Activated CD4-positive, alpha-beta T cell treated with anti-CD3 and anti-CD28 coated beads for 36 hours (primary cell): ENCODE measurements around the gene RBM20. TPM values are rescaled to one million over a fixed set of nuclear protein-coding genes. Genes with fewer than 3 reads are reported as not detected.
A peak's percentile ranks its signal among the peaks of the same experiment; 100 is the strongest.

Experiments
- ATAC-seq: fragments of 200-7000 bp; cut with Tn5 transposase; one replicate; pipeline ENCODE4 v1.10.0; 2021; ENCODE audit warnings: mild to moderate bottlenecking, moderate library complexity
- CTCF ChIA-PET: fragments of 350-600 bp; sonication (Branson Sonifier 250); formaldehyde crosslinking; loops from one replicate; lab custom pipeline; 2021; ENCODE audit warnings: antibody characterized with exemption; lab: Charles Lee
- POLR2A ChIA-PET: fragments of 350-600 bp; sonication (Branson Sonifier 250); formaldehyde crosslinking; loops from one replicate; lab custom pipeline; 2021; ENCODE audit warnings: antibody characterized with exemption, inconsistent platforms; lab: Charles Lee
- DNase-seq: peaks from one replicate; pipeline ENCODE4 v3.0.0-alpha.2; 2020
- H3K27ac Mint-ChIP-seq: one replicate; pipeline ENCODE4 v1.8.0; 2021; ENCODE audit warnings: mixed read lengths
- H3K27me3 Mint-ChIP-seq: one replicate; pipeline ENCODE4 v1.8.0; 2021; ENCODE audit warnings: mixed read lengths
- H3K36me3 Mint-ChIP-seq: one replicate; pipeline ENCODE4 v1.8.0; 2021; ENCODE audit warnings: low read depth, mixed read lengths
- H3K4me1 Mint-ChIP-seq: one replicate; pipeline ENCODE4 v1.8.0; 2021; ENCODE audit warnings: mixed read lengths
- H3K4me3 Mint-ChIP-seq: one replicate; pipeline ENCODE4 v1.8.0; 2021; ENCODE audit warnings: mild to moderate bottlenecking, moderate library complexity, mixed read lengths
- H3K9me3 Mint-ChIP-seq: one replicate; pipeline ENCODE4 v1.8.0; 2021; ENCODE audit warnings: low read depth, mixed read lengths
- intact Hi-C, 2 experiments: fragments of 100-400 bp; cut with DNase I in 1 of 2; cut with micrococcal nuclease in 1 of 2; formaldehyde crosslinking; loops; one replicate each; pipeline versions ENCODE4 v1.14.2 to v1.15.1; 2022 to 2024; cut with DNase I, micrococcal nuclease
- total RNA-seq, 2 experiments: library from RNA; stranded (reverse); gene quantifications; one replicate each; pipeline ENCODE4 v1.2.3, GENCODE V29; 2021

The RBM20 gene
- total RNA-seq, 2 experiments from 2014 or later = 0.05 to 0.40 TPM

DNA sequence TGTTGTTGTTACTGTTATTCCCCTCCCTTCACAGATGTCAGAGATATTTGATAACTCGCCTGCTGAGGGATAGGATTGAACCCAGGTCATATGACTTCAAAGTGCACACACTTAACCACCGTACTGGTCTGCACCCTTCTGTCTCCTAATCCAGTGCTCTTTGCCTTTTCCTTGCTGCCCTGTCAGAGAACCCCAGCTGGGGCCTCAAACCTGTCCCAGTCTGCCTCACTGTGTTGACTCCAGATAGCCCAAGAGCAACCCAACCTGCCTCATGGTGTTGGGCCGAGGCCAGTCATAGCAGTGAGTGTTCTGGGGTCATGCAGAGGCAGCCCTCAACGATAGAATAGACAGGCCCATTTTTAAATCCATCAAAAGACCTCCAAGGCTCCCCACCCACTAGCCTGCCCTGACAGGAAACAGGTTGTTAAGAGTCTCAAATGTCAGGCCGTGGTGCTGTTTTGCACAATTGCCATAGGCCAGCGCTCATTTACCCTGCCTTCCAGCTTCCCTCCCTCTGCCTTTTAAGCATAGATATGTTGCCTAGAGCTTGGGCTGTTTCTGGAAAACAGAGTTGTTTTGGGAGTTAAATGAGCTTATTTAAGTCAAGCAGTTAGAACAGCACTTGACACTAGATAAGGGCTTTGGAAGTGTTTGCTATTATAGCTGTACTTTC, 190.6 kb downstream of the RBM20 start:
- peaks cover 35% of the 10 kb centered on the region for H3K4me1 Mint-ChIP-seq
- DNase-seq = peak; percentile 30
- peak; percentile 67 for ATAC-seq
- ChIA-PET POLR2A (interaction anchor here (1.0 kb wide), 1 partner anchor 18 kb away, joined by 3 read pairs; no protein-coding TSS in a partner anchor), CTCF (interaction anchor here (0.6 to 1.9 kb wide), 5 partner anchors 31 to 224 kb away, joined by 3 to 4 read pairs (median 4); no protein-coding TSS in a partner anchor)
- H3K27me3 Mint-ChIP-seq = no peaks in the 10 kb centered on the region
- H3K27ac Mint-ChIP-seq = peak overlapping the region; percentile 67
- no peak overlapping the region for H3K4me3 Mint-ChIP-seq
- H3K9me3 Mint-ChIP-seq = no peaks in the 10 kb centered on the region
- H3K36me3 Mint-ChIP-seq = no peaks in the 10 kb centered on the region
- intact Hi-C loops = no loop called here

DNA sequence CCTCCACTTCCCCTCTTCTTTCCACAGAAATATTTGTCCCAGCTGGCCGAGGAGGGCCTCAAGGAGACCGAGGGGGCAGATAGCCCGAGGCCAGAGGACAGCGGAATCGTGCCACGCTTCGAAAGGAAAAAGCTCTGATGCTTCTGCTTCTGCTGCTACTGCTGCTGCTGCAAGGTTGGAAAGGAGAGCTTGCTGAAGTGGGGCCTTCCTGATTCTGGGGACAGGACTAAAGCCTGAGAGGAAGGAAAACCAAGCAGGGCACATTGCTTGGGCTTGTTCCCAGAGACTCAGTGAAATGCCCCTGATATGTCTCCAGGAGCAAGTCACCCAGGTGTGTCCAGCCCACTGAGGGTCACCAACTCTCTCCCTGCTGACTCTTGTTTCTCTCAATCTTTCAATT, 191.7 kb downstream of the RBM20 start:
- intact Hi-C loops = no loop called here
- DNase-seq (no peak), ATAC-seq (no peak)
- Mint-ChIP-seq H3K9me3 (no peaks in the 10 kb centered on the region), H3K27me3 (no peaks in the 10 kb centered on the region), H3K27ac (peak overlapping the region; percentile 6), H3K4me1 (peaks cover 35% of the 10 kb centered on the region), H3K4me3 (no peak overlapping the region), H3K36me3 (no peaks in the 10 kb centered on the region)
- POLR2A ChIA-PET = interaction anchor here (1.0 kb wide), 1 partner anchor 19 kb away, joined by 3 read pairs; no protein-coding TSS in a partner anchor
- CTCF ChIA-PET = interaction anchor here (0.9 to 1.7 kb wide), 4 partner anchors 22 to 496 kb away, joined by 3 to 10 read pairs (median 4); no protein-coding TSS in a partner anchor

DNA sequence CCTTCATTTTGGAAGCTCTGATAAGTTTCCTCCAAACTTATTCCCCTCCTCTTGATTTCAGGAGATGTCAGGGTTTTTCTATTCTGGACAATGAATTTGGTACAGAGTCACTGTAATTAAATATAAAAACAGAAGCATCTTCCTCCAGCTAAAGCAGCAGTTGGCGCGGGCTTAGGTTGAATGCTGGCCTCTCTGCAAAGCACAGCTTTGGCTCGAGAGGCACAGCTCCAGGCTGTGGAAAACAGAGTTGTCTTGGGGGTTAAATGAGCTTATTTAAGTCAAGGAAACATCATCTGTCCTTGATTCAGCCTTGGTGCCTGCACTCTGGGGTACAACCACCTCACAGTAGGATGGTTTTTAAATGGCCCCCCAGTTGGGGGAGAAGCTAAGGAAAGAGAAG, 192.6 kb downstream of the RBM20 start:
- ChIA-PET POLR2A (interaction anchor here (0.6 to 0.7 kb wide), 2 partner anchors 89 to 173 kb away, joined by 4 to 5 read pairs; no protein-coding TSS in a partner anchor), CTCF (interaction anchor here (0.9 to 1.7 kb wide), 6 partner anchors 9 to 497 kb away, joined by 3 to 10 read pairs (median 4); no protein-coding TSS in a partner anchor)
- H3K27me3 Mint-ChIP-seq = no peaks in the 10 kb centered on the region
- H3K36me3 Mint-ChIP-seq = no peaks in the 10 kb centered on the region
- ATAC-seq (no peak), DNase-seq (no peak)
- intact Hi-C loops = no loop called here
- peaks cover 37% of the 10 kb centered on the region for H3K4me1 Mint-ChIP-seq
- H3K9me3 Mint-ChIP-seq = no peaks in the 10 kb centered on the region
- H3K4me3 Mint-ChIP-seq = no peak overlapping the region
- no peak overlapping the region for H3K27ac Mint-ChIP-seq

DNA sequence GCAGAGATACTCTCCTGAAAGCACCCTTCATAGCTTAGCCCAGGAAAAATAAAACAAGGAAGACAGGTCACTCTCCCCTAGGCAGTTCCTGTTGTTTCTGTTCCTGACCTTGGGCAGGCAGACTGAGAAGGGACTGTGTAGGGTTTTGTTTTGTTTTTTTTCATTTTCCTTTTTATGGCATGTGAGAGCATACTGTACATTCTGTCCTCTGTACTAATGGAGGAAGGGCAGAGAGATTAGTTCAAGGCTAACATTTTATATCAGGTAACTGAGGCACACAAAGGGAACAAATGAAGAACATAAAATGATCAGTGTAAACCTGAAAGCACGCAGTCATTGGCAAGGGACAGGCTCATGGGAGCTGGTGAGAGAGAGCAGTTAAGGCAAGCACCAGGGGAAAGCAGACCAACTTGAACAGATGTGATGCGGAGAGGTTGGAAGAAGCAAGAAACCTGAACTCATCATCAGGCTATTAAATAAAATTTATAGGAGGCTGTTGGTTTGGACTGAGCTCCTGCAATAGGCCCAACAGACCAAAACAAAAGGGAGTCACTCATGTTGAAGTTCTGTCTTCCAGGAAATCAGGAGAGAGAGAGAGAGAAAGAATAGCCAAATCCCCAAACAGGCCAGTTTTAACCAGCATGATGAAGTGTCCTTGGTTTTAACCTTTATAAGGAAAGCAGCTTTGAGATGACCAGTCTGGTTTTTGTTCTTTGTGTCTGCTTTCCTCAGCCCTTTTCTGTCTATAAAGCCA, 193.5 kb downstream of the RBM20 start:
- Mint-ChIP-seq H3K27me3 (no peaks in the 10 kb centered on the region), H3K9me3 (no peaks in the 10 kb centered on the region), H3K4me1 (peaks cover 44% of the 10 kb centered on the region), H3K4me3 (no peak overlapping the region), H3K27ac (no peak overlapping the region), H3K36me3 (no peaks in the 10 kb centered on the region)
- intact Hi-C loops = no loop called here
- ChIA-PET CTCF (interaction anchor here (0.9 to 1.1 kb wide), 2 partner anchors 10 to 91 kb away, joined by 3 read pairs; no protein-coding TSS in a partner anchor), POLR2A (interaction anchor here (0.5 kb wide), 1 partner anchor 66 kb away, joined by 3 read pairs; no protein-coding TSS in a partner anchor)
- DNase-seq = no peak
- no peak for ATAC-seq

DNA sequence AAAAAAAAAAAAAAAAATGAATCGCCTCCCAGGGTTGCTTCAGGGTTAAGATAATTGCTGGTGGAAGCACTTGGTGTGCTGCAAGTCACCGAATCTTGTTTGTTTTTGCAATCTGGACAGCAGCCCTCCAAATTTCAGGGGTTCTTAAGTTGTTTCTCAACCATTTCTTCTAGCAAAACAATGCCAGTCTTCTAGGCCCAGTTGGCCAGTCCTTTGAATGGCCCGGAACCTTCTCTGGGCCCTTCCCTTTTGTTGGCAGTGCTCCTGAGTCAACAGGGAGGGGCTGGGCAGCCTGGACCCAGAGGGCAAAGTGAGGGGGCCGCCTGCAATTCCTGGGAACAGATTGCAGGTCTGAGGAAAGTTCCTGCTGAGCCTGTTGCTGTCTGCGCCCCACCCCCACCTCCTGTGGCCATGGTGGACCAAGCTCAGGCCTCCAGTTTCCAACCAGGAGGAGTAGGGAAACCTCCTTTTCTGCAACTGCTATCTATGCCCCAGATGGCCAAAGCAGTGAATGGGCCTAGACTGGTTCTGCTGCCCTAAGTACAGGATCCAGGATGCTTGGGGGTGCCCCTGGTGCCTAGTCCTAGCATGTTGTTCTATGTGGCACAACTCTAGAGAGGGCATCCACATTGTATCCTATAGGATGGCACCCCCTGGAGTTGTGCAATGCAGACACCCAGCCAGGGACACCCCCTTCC, 196.2 kb downstream of the RBM20 start:
- POLR2A ChIA-PET = interaction anchor here (0.6 kb wide), 1 partner anchor 144 kb away, joined by 3 read pairs; no protein-coding TSS in a partner anchor
- H3K9me3 Mint-ChIP-seq = no peaks in the 10 kb centered on the region
- intact Hi-C loops = no loop called here
- peaks cover 51% of the 10 kb centered on the region for H3K4me1 Mint-ChIP-seq
- CTCF ChIA-PET = no interaction called here
- H3K4me3 Mint-ChIP-seq = no peak overlapping the region
- ATAC-seq = no peak
- H3K36me3 Mint-ChIP-seq = no peaks in the 10 kb centered on the region
- H3K27ac Mint-ChIP-seq = no peak overlapping the region
- H3K27me3 Mint-ChIP-seq = no peaks in the 10 kb centered on the region
- no peak for DNase-seq

DNA sequence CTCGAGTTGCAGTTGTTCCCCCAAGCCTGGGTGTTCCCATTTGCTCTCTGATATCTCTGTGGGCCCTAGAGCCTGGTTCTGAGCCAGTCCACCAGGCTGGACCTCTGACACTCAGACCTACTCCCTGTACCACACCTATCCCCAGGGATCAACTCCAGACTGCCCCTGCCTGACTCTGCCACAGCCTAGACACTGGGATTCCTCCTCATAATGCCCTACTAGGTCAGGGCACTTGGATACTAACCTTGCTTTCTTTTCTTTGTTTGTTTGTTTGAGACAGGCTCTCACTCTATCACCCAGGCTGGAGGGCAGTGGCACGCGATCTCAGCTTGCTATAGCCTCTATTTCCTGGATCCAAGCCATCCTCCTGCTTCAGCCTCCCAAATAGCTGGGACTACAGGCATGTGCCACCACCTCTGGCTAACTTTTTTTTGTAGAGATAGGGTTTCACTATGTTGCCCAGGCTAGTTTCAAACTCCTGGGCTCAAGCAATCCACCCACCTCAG, 196.8 kb downstream of the RBM20 start:
- intact Hi-C loops = no loop called here
- Mint-ChIP-seq H3K36me3 (no peaks in the 10 kb centered on the region), H3K27ac (no peak overlapping the region), H3K4me1 (peaks cover 47% of the 10 kb centered on the region), H3K9me3 (no peaks in the 10 kb centered on the region), H3K4me3 (no peak overlapping the region), H3K27me3 (no peaks in the 10 kb centered on the region)
- ATAC-seq = no peak
- DNase-seq = no peak
- ChIA-PET POLR2A (no interaction called here), CTCF (interaction anchor here (2.8 kb wide), 1 partner anchor 17 kb away, joined by 11 read pairs; no protein-coding TSS in a partner anchor)

DNA sequence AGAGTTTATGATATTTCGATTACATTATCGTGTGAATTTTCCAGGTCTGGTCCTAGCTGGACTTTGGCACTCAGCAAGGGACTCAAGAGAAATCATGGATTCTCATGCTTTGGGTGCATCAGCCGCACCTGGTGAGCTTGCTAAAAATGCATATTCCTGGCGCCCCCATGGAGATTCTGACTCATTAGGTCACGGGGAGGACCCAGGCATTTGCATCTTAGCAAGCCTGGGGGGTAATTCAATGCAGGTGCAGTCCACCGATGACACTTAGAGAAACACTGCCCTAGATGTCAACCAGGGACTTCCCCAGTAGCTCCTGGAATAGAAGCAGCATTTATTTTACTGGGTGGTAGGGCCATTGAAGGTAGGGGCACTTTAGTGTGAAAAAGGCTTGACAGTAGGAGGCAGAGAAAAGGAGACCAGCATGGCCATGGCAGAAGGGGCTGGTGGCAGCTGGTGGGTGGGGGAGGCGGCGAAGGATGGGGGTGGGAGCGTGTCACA, 197.7 kb downstream of the RBM20 start:
- intact Hi-C loops = no loop called here
- Mint-ChIP-seq H3K9me3 (no peaks in the 10 kb centered on the region), H3K27me3 (no peaks in the 10 kb centered on the region), H3K4me3 (no peak overlapping the region), H3K4me1 (peaks cover 43% of the 10 kb centered on the region), H3K36me3 (no peaks in the 10 kb centered on the region), H3K27ac (peak overlapping the region; percentile 11)
- ChIA-PET CTCF (interaction anchor here (0.6 to 2.8 kb wide), 3 partner anchors 17 to 520 kb away, joined by 3 to 11 read pairs (median 3); no protein-coding TSS in a partner anchor), POLR2A (no interaction called here)
- DNase-seq (peak; percentile 57), ATAC-seq (peak; percentile 57)

DNA sequence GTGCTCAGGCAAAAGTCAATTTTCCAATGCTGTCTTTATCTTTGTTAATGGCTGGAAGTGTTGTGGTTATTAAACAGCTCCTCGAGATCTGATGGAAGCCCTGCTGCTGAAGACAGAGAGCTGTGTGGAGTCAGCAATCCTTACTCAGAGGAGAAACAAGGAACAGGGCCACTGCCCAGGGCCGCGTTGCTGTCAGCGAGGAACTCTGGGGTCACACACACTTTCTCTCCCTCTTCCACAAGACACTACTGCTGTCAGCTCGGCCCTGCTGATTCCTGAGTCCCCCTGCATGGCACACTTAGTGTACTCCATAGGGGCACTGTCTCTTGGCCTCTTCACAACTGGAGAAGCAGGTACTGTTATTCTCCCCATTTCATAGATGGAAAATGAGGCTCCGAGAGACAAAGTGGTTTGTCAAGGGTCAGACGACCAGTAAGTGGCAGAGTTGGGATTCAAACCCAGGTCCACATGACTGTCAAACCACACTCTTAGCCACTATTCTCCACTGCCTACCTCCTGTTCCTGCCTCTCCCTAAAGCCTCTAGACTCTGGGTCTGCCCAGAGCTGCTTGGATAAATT, 198.3 kb downstream of the RBM20 start:
- no peak for DNase-seq
- Mint-ChIP-seq H3K9me3 (no peaks in the 10 kb centered on the region), H3K36me3 (no peaks in the 10 kb centered on the region), H3K4me3 (no peak overlapping the region), H3K27ac (no peak overlapping the region), H3K27me3 (no peaks in the 10 kb centered on the region), H3K4me1 (peaks cover 37% of the 10 kb centered on the region)
- POLR2A ChIA-PET = no interaction called here
- peak; percentile 3 for ATAC-seq
- CTCF ChIA-PET = interaction anchor here (0.7 to 2.8 kb wide), 4 partner anchors 10 to 51 kb away, joined by 3 to 11 read pairs (median 4); no protein-coding TSS in a partner anchor
- intact Hi-C loops = no loop called here

DNA sequence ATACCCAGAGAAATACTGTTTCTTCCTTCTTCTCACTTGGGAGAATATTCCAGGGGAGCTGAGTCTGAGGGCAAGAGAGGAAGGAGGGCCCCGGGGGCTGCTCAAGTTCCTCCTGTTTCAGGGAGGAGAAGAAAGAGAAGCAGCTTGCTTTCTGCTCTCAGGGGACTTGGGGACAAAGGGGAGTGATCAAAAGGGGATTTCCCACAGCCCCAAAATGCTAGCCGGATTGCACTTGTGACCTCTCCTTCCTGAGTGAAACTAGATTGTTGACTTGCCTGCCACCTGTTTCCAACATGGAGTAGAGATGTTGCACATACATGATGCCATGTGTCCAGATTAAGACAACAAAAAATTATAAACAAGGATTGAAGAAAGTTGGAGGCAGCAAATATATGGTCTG, 198.9 kb downstream of the RBM20 start:
- Mint-ChIP-seq H3K4me3 (no peak overlapping the region), H3K27me3 (no peaks in the 10 kb centered on the region), H3K9me3 (no peaks in the 10 kb centered on the region), H3K4me1 (peaks cover 34% of the 10 kb centered on the region), H3K36me3 (no peaks in the 10 kb centered on the region), H3K27ac (peak overlapping the region; percentile 87)
- POLR2A ChIA-PET = no interaction called here
- intact Hi-C loops = no loop called here
- ATAC-seq (peak; percentile 88), DNase-seq (peak; percentile 58)
- CTCF ChIA-PET = interaction anchor here (0.6 to 2.8 kb wide), 5 partner anchors 10 to 134 kb away, joined by 3 to 11 read pairs (median 3); no protein-coding TSS in a partner anchor
